ENCODE results near the gene PROSER2.

Gene PROSER2

GRCh38 chr10:11813855-11814567 is 9.1 kb upstream of the PROSER2 start:
- TF ChIP-seq CTCF (IDR thresholded peaks at IDR 0.05; ENCODE audit: low read depth, low read length, missing control alignments): no peak
- no peak for DNase-seq (ENCODE audit: low read depth)
- H3K4me3 ChIP-seq (ENCODE audit: low read depth, low read length): no peak overlapping the region

GRCh38 chr10:11819027-11819426 is 4.1 kb upstream of the PROSER2 start:
- TF ChIP-seq CTCF (IDR thresholded peaks at IDR 0.05; ENCODE audit: low read depth, low read length, missing control alignments): no peak
- no peak overlapping the region for H3K4me3 ChIP-seq (ENCODE audit: low read depth, low read length)
- DNase-seq (ENCODE audit: low read depth): no peak

- no peak for DNase-seq (ENCODE audit: low read depth)
- TF ChIP-seq CTCF (IDR thresholded peaks at IDR 0.05; ENCODE audit: low read depth, low read length, missing control alignments): no peak
These were observed 965 bp upstream of the PROSER2 start for GRCh38 chr10:11822026-11822756.

GRCh38 chr10:11822809-11823121 is 391 bp upstream of the PROSER2 start:
- DNase-seq (ENCODE audit: low read depth): no peak
- peak overlapping the region; percentile 56 for H3K4me3 ChIP-seq (ENCODE audit: low read depth, low read length)
- TF ChIP-seq CTCF (IDR thresholded peaks at IDR 0.05; ENCODE audit: low read depth, low read length, missing control alignments): no peak

More at GRCh38 chr10:11822026-11822756, 965 bp upstream of the PROSER2 start:
- no peak overlapping the region for H3K4me3 ChIP-seq (ENCODE audit: low read depth, low read length)

GRCh38 chr10:11823989-11824346 is 812 bp downstream of the PROSER2 start:
- no peak for DNase-seq (ENCODE audit: low read depth)
- peak overlapping the region; percentile 56; the same call in 1 of the 2 replicates for H3K4me3 ChIP-seq (ENCODE audit: low read depth, low read length)
- no peak for TF ChIP-seq CTCF (IDR thresholded peaks at IDR 0.05; ENCODE audit: low read depth, low read length, missing control alignments)

- no peak for TF ChIP-seq CTCF (IDR thresholded peaks at IDR 0.05; ENCODE audit: low read depth, low read length, missing control alignments)
- no peak for DNase-seq (ENCODE audit: low read depth)
- H3K4me3 ChIP-seq (ENCODE audit: low read depth, low read length): no peak overlapping the region
These were observed 1.2 kb downstream of the PROSER2 start for GRCh38 chr10:11824376-11824775.

- H3K4me3 ChIP-seq (ENCODE audit: low read depth, low read length): no peak overlapping the region
- DNase-seq (ENCODE audit: low read depth): no peak
- TF ChIP-seq CTCF (IDR thresholded peaks at IDR 0.05; ENCODE audit: low read depth, low read length, missing control alignments): no peak
These were observed 1.7 kb downstream of the PROSER2 start for GRCh38 chr10:11824825-11825224.
